Left lung (tissue), 10 donors: ENCODE measurements around the gene GNA15. TPM values are rescaled to one million over a fixed set of nuclear protein-coding genes. Genes with fewer than 3 reads are reported as not detected.
A peak's percentile ranks its signal among the peaks of the same experiment; 100 is the strongest.

Source experiments
- ATAC-seq: fragments of 200-7000 bp; cut with Tn5 transposase; one replicate; pipeline ENCODE4 v1.9.1; 2020; ENCODE audit warnings: moderate library complexity
- DNase-seq, 4 donors: peaks; one replicate each; pipeline ENCODE4 v3.0.0-alpha.2; 2013 to 2020
- H3K27ac ChIP-seq, 2 donors: fragments of 200-600 bp; sonication (generic) in 1 of 2; one replicate each; pipeline versions ENCODE4 v1.5.0 to v1.8.0; 2020 to 2021
- H3K27me3 ChIP-seq, 2 donors: fragments of 200-600 bp; sonication (generic) in 1 of 2; one replicate each; pipeline versions ENCODE4 v1.5.0 to v1.8.0; 2020 to 2021
- H3K36me3 ChIP-seq, 2 donors: fragments of 200-600 bp; sonication (generic) in 1 of 2; one replicate each; pipeline versions ENCODE4 v1.5.0 to v1.8.0; 2020 to 2021
- H3K4me1 ChIP-seq, 2 donors: fragments of 200-600 bp; one replicate each; pipeline ENCODE4 v1.8.0; 2021
- H3K4me3 ChIP-seq, 2 donors: fragments of 200-600 bp; sonication (generic) in 1 of 2; one replicate each; pipeline versions ENCODE4 v1.5.0 to v1.8.0; 2020 to 2021; ENCODE audit warnings: mild to moderate bottlenecking in 1 of 2
- H3K9me3 ChIP-seq, 2 donors: fragments of 200-600 bp; sonication (generic) in 1 of 2; one replicate each; pipeline versions ENCODE4 v1.5.0 to v1.8.0; 2020 to 2021
- intact Hi-C, 2 donors: fragments of 100-400 bp; cut with DNase I; formaldehyde crosslinking; loops; one replicate each; pipeline versions ENCODE4 v1.11.2 to v1.14.2; 2022
- polyA plus RNA-seq, 6 donors: library from polyadenylated mRNA; unstranded; fragments of 120-200 nt; gene quantifications; one replicate each; pipeline ENCODE4 v1.2.1, GENCODE V29; 2013; ENCODE audit not compliant: insufficient read length in 6 of 6
- total RNA-seq, 2 donors: library from RNA; stranded (reverse); fragmentation: NEBNext Ultra II Directional; extraction: Animal tissue kit (Norgen Biotek cat#: 25700); gene quantifications; one replicate each; pipeline ENCODE4 v1.2.1, GENCODE V29; 2021
- TF ChIP-seq, protein P1 (sequence below), 2 donors: fragments of 200-600 bp; sonication (generic) in 1 of 2; IDR thresholded peaks; one replicate each; pipeline versions ENCODE4 v1.5.0 to v1.8.0; 2021; ENCODE audit warnings: antibody characterized with exemption in 2 of 2
- donor health status: DM: no; HTN: yes; CAD: no.
- donor health status: DM: no; HTN: no; CAD: no.

The GNA15 gene
- total and polyA plus RNA-seq, 8 donors = 1.8 to 35.9 (median 2.8) TPM

DNA sequence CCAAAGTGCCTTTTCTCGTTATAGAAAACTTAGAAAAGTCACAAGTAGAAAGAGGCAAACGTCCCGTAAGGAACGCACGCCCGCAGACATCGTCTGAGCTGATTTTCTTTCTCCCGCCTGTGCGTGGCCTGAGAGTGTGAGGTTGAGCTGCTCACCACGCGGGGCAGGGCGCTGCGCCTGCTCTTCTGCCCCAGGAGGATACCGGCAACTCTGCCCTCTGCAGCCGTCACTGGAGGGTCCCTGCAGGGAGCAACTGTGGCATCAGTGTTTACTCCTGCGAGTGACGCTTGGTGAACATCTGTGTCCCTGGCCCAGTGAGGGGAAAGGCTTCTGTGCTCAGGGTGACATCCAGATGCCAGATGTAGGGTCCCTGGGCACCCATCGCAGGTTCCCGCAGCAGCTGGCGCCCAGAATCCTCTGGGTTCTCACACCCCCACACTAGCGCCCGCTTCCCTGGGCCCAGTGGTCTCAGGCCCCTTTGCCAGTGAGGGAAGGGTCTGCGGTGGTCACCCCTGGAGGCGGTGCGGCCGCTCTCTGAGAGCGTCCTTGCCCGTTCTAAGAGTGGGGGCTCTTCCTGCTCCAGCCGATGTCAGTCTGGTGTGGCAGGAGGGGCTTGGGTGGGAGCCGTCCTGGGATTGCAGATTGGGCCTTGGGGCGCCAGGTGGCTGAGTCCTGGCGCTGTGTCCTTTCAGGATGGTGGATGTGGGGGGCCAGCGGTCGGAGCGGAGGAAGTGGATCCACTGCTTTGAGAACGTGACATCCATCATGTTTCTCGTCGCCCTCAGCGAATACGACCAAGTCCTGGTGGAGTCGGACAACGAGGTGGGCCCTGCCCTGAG lies 17.4 kb upstream of the GNA15 start:
- ATAC-seq = no peak
- no peaks in the 10 kb centered on the region for H3K4me1 ChIP-seq
- peak in 1 of 4 donors; percentile 59 for DNase-seq
- H3K36me3 ChIP-seq = peaks cover 0 to 84% of the 10 kb centered on the region in 2 donors
- no peaks in the 10 kb centered on the region for H3K9me3 ChIP-seq
- no peak overlapping the region for H3K4me3 ChIP-seq
- TF ChIP-seq, protein P1, sequence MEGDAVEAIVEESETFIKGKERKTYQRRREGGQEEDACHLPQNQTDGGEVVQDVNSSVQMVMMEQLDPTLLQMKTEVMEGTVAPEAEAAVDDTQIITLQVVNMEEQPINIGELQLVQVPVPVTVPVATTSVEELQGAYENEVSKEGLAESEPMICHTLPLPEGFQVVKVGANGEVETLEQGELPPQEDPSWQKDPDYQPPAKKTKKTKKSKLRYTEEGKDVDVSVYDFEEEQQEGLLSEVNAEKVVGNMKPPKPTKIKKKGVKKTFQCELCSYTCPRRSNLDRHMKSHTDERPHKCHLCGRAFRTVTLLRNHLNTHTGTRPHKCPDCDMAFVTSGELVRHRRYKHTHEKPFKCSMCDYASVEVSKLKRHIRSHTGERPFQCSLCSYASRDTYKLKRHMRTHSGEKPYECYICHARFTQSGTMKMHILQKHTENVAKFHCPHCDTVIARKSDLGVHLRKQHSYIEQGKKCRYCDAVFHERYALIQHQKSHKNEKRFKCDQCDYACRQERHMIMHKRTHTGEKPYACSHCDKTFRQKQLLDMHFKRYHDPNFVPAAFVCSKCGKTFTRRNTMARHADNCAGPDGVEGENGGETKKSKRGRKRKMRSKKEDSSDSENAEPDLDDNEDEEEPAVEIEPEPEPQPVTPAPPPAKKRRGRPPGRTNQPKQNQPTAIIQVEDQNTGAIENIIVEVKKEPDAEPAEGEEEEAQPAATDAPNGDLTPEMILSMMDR (IDR thresholded peaks at IDR 0.05) = no peak
- intact Hi-C loops = no loop called here
- H3K27me3 ChIP-seq = no peaks in the 10 kb centered on the region
- no peak overlapping the region for H3K27ac ChIP-seq

- Histone ChIP-seq H3K4me1 (no peaks in the 10 kb centered on the region), H3K27ac (no peak overlapping the region), H3K9me3 (no peaks in the 10 kb centered on the region), H3K4me3 (no peak overlapping the region), H3K27me3 (no peaks in the 10 kb centered on the region), H3K36me3 (peaks cover 0 to 77% of the 10 kb centered on the region in 2 donors)
- intact Hi-C loops = no loop called here
- DNase-seq (peak in 1 of 4 donors; percentile 64), ATAC-seq (no peak)
- TF ChIP-seq, protein P1 (IDR thresholded peaks at IDR 0.05) = no peak
These were observed 16.7 kb upstream of the GNA15 start for GRCh38 chr19:3119071-3119595.

DNA sequence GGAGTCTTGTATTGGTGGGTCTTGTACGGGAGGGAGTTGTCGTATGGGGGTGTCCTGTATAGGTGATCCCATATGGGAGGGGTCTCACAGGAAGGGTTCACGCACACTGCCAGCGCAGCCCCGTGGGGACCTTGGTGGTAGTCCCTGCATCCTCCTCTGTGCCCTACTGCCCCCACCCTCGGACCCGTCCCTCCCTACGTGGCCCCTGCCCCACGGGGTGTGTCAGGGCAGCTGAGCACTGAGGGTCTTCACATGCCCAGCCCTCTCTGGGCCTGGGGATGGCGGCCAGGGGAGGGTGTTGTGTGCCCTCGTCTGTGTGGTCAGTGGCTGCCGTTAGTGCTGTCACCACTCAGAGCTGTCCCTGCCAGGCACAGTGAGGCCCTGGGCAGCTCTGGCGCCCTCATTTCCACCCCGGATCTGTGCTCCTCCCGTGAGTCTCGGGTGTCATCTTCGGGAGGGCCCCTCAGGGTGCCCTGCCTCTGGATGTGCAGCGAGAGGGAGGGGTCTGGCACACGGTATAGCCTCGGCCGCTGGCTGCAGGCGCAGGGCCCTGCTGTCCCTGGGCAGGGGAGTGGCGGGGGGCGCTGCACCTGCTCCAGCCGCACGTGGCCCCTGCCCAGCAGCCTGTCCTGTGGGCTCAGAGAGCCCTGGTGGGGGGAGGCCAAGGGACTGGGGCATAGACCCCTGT lies 16.0 kb upstream of the GNA15 start:
- TF ChIP-seq, protein P1 (IDR thresholded peaks at IDR 0.05) = no peak
- H3K36me3 ChIP-seq = peaks cover 0 to 70% of the 10 kb centered on the region in 2 donors
- DNase-seq = peak in 1 of 4 donors; percentile 67

DNA sequence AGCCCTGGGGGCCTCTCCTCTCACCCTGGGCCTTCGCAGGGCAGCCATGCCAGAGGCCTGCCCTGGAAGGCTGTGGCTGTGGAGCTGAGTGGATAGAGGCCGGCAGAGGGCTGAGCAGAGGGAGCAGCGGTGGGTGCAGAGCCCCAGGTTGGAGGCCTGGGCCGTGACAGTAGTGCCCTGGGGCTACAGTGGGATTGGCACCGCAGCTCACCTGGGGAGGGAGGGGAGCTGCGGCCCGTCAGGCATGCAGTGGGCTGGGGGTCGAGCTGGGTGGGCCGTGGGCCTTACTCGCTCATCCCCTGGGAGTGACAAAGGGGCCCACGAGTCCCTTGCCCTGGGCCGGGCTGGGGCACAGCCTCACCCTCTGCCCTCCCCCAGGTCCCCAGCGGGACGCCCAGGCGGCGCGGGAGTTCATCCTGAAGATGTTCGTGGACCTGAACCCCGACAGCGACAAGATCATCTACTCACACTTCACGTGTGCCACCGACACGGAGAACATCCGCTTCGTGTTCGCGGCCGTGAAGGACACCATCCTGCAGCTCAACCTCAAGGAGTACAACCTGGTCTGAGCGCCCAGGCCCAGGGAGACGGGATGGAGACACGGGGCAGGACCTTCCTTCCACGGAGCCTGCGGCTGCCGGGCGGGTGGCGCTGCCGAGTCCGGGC lies 15.1 kb upstream of the GNA15 start:
- intact Hi-C loops = no loop called here
- H3K4me3 ChIP-seq = no peak overlapping the region
- ATAC-seq (no peak), DNase-seq (peak in 1 of 4 donors; percentile 71)
- no peaks in the 10 kb centered on the region for H3K27me3 ChIP-seq
- peaks cover 0 to 67% of the 10 kb centered on the region in 2 donors for H3K36me3 ChIP-seq
- TF ChIP-seq, protein P1 (IDR thresholded peaks at IDR 0.05) = no peak
- H3K4me1 ChIP-seq = peaks cover 0 to 11% of the 10 kb centered on the region in 2 donors
- no peak overlapping the region for H3K27ac ChIP-seq
- H3K9me3 ChIP-seq = no peaks in the 10 kb centered on the region

More for the DNA sequence above, 16.0 kb upstream of the GNA15 start:
- H3K4me1 ChIP-seq = peaks cover 0 to 2% of the 10 kb centered on the region in 2 donors
- intact Hi-C loops = no loop called here
- H3K9me3 ChIP-seq = no peaks in the 10 kb centered on the region
- no peaks in the 10 kb centered on the region for H3K27me3 ChIP-seq
- no peak overlapping the region for H3K27ac ChIP-seq
- no peak for ATAC-seq
- H3K4me3 ChIP-seq = no peak overlapping the region
